Transverse colon (tissue), 4 donors: Measurements from ENCODE around the gene CRHR2. TPM values are rescaled to one million over a fixed set of nuclear protein-coding genes. Genes with fewer than 3 reads are reported as not detected.
"Not testable (repeated sequence)": the region's sequence is repeated elsewhere in the genome, so short reads cannot be mapped to it uniquely, and the experiment has no call there.

Experiments
- DNase-seq: peaks from one replicate; pipeline ENCODE4 v3.0.0-alpha.2; 2019
- H3K27ac ChIP-seq, 4 donors: fragments of 200-600 bp; sonication (generic); 2 replicates each; pipeline ENCODE4 v1.5.1; 2016 to 2018; ENCODE audit warnings: inconsistent platforms in 4 of 4
- H3K27me3 ChIP-seq: fragments of 200-600 bp; sonication (generic); 2 replicates; pipeline ENCODE4 v1.5.1; 2017; ENCODE audit warnings: inconsistent platforms
- H3K36me3 ChIP-seq, 4 donors: fragments of 200-600 bp; sonication (generic); 2 replicates each; pipeline ENCODE4 v1.5.1; 2017 to 2019; ENCODE audit warnings: inconsistent platforms in 4 of 4
- H3K4me1 ChIP-seq, 4 donors: fragments of 200-600 bp; sonication (generic); 2 replicates each; pipeline ENCODE4 v1.5.1; 2017 to 2020; ENCODE audit warnings: inconsistent platforms in 4 of 4
- H3K4me3 ChIP-seq, 4 donors: fragments of 200-600 bp; sonication (generic); 1 replicate in 1 of 4; 2 replicates in 3 of 4; pipeline versions ENCODE4 v1.5.1 to v1.6.1; 2017 to 2019; ENCODE audit warnings: inconsistent platforms in 4 of 4
- H3K9me3 ChIP-seq, 2 donors: fragments of 200-600 bp; sonication (generic); 2 replicates each; pipeline ENCODE4 v1.5.1; 2017 to 2019; ENCODE audit warnings: inconsistent platforms in 2 of 2
- CTCF ChIP-seq, 5 experiments: fragments of 200-600 bp in 3 of 5; fragments of 450-650 bp in 2 of 5; sonication (generic) in 3 of 5; IDR thresholded peaks; 1 replicate in 2 of 5; 2 replicates in 3 of 5; pipeline ENCODE4 v1.5.1; 2016 to 2017; ENCODE audit warnings: antibody characterized with exemption in 5 of 5, inconsistent platforms in 3 of 5, mild to moderate bottlenecking in 2 of 5, moderate library complexity in 1 of 5
- EP300 ChIP-seq: sonication (generic); formaldehyde crosslinking; IDR thresholded peaks from one replicate; pipeline ENCODE4 v1.6.1; 2017; ENCODE audit warnings: antibody characterized with exemption, low read depth
- POLR2A ChIP-seq: fragments of 450-650 bp; IDR thresholded peaks from one replicate; pipeline ENCODE4 v1.6.1; 2016; ENCODE audit warnings: antibody characterized with exemption, mild to moderate bottlenecking, moderate library complexity
- POLR2AphosphoS5 ChIP-seq, 3 donors: sonication (generic); formaldehyde crosslinking; IDR thresholded peaks; one replicate each; pipeline ENCODE4 v1.6.1; 2016; ENCODE audit warnings: antibody characterized with exemption in 3 of 3
- WGBS, 2 donors: methylation state at CpG; one replicate each; pipeline ENCODE4 v1.1.5; 2018; ENCODE audit warnings: low coverage in 1 of 2; 5-methylcytosine and 5-hydroxymethylcytosine counted together
- in situ Hi-C, 4 donors: fragments of 200-750 bp; cut with MboI; loops; one replicate each; pipeline versions ENCODE4 v1.15.0 to v1.15.1; 2017; ENCODE audit warnings: low sequenced_read_pairs in 3 of 4, low pct_ligation_motif_present in 1 of 4, low pct_unique_long_range_greater_than_20kb in 1 of 4
- intact Hi-C: fragments of 100-400 bp; cut with DNase I; formaldehyde crosslinking; loops from one replicate; pipeline ENCODE4 v1.15.1; 2023; ENCODE audit warnings: low total_unique reads
- total RNA-seq, 4 donors: library from RNA; depleted of rRNA; stranded (reverse); fragments of >200 nt; gene quantifications; one replicate each; pipeline ENCODE4 v1.1.0, GENCODE V29; 2016

CRHR2 gene
- total RNA-seq, 4 donors from 2014 or later: not detected

DNA sequence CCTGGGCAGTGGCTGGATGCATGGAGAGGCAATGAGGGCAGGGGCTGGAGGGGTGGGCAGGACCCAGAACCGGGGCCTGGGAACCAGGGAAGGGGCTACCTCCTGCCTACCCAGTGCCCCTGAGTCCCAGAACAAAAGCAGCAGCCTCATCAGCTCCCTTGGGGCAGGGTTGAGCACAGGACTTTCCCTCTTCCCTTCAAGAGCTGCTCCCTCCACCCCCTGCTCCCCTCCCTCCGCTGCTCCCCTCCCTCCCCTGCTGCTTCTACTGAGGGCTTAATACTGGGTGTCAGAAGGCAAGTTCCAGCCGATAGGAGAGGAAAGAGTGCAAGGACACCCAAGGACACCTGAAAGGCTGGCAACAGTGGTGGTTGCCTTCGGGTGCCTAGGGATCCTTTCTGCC, 41.5 kb upstream of the CRHR2 start:
- no peak overlapping the region for H3K27ac ChIP-seq
- 69% methylated on average over 4 of the region's 4 CpGs; no CpG with 5 or more reads in 1 of the 2 donors for WGBS, 2 donors
- H3K4me1 ChIP-seq: no peaks in the 10 kb centered on the region
- in situ Hi-C loops (no loop called here), intact Hi-C loops (no loop called here)
- no peaks in the 10 kb centered on the region for H3K36me3 ChIP-seq
- H3K9me3 ChIP-seq: no peaks in the 10 kb centered on the region
- H3K27me3 ChIP-seq: no peaks in the 10 kb centered on the region
- no peak overlapping the region for H3K4me3 ChIP-seq
- no peak for DNase-seq
- TF ChIP-seq CTCF (IDR thresholded peaks at IDR 0.05): no peak
- TF ChIP-seq POLR2A: no peak
- no peak for TF ChIP-seq EP300
- no peak for TF ChIP-seq POLR2AphosphoS5 (IDR thresholded peaks at IDR 0.05)

DNA sequence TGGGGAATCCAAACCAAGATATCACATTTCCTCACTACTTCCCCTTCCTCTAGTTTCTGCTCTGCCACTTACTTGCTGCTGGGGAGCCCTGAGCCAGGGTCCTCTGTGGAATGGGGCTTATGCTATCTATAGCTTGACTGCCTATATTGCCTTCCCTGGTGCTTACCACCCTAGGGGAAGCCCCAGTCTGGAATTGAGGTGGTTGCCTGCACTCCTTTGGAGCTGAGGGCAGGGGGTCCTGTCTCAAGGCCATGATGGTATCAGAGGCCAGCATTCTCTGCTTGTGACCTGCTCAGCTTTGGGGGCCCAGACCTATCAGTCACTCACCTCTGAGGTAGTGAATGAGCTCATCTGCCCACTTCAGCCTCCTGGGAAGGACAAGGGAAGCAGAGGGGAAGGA, 40.4 kb upstream of the CRHR2 start:
- in situ Hi-C loops (no loop called here), intact Hi-C loops (no loop called here)
- Histone ChIP-seq H3K9me3 (peaks cover 8 to 9% of the 10 kb centered on the region in 2 donors), H3K4me3 (no peak overlapping the region), H3K27me3 (no peaks in the 10 kb centered on the region), H3K4me1 (no peaks in the 10 kb centered on the region), H3K27ac (no peak overlapping the region), H3K36me3 (no peaks in the 10 kb centered on the region)
- no peak for DNase-seq
- TF ChIP-seq POLR2A (no peak), POLR2AphosphoS5 (IDR thresholded peaks at IDR 0.05) (no peak), CTCF (IDR thresholded peaks at IDR 0.05) (no peak), EP300 (no peak)

DNA sequence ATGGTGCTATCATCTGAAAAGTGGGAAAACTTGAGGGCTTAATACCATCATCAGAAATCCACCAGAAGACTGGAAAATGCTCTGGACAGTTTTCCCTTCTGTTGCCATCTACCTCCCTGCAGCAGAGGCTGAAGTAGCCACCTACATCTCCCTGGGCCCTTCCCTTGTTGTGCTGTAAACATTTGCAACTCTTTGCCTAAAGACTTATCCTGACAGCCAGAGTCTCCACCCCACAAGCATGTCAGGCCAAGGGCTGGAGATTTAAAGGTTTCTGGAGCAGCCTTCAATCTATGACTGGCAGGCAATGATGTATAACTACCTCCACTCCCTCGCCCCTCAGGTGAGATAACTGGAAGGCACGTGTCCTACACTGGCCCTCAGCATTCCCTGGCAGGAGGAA, 39.9 kb upstream of the CRHR2 start:
- H3K27me3 ChIP-seq: no peaks in the 10 kb centered on the region
- TF ChIP-seq POLR2AphosphoS5 (IDR thresholded peaks at IDR 0.05) (no peak), EP300 (no peak), CTCF (IDR thresholded peaks at IDR 0.05) (no peak), POLR2A (no peak)
- no peak overlapping the region for H3K27ac ChIP-seq
- no peak overlapping the region for H3K4me3 ChIP-seq
- H3K9me3 ChIP-seq: peaks cover 10 to 11% of the 10 kb centered on the region in 2 donors
- in situ Hi-C loops: no loop called here
- no peaks in the 10 kb centered on the region for H3K36me3 ChIP-seq
- no peak for DNase-seq
- no peaks in the 10 kb centered on the region for H3K4me1 ChIP-seq
- intact Hi-C loops: no loop called here
- 74% methylated on average over 2 of the region's 2 CpGs; no CpG with 5 or more reads in 1 of the 2 donors for WGBS, 2 donors

- intact Hi-C loops: no loop called here
- Histone ChIP-seq H3K4me3 (no peak overlapping the region), H3K4me1 (no peaks in the 10 kb centered on the region), H3K36me3 (no peaks in the 10 kb centered on the region), H3K27ac (no peak overlapping the region), H3K9me3 (peaks cover 10 to 11% of the 10 kb centered on the region in 2 donors), H3K27me3 (no peaks in the 10 kb centered on the region)
- TF ChIP-seq CTCF (IDR thresholded peaks at IDR 0.05): no peak
- no peak for TF ChIP-seq POLR2A
- no peak for TF ChIP-seq EP300
- no peak for TF ChIP-seq POLR2AphosphoS5 (IDR thresholded peaks at IDR 0.05)
- DNase-seq: no peak
- in situ Hi-C loops: no loop called here
- WGBS, 2 donors: 93 to 100% methylated on average over 1 of the region's 1 CpG
Measured at GRCh38 chr7:30721211-30721610, 39.0 kb upstream of the CRHR2 start.

DNA sequence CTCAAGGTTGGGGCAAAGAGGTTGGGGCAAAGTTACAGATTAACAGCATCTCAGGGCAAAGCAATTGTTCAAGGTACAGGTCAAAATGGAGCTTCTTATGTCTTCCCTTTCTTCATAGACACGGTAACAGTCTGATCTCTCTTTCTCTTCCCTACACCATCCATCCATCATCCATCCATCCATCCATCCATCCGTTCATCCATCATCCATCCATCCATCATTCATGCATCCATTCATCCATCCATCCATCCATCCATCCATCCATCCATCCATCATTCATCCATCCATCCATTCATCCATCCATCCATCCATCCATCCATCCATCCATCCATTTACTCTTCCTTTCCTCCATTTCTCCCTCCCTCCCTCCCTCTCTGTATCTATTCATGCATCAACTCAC, 37.2 kb upstream of the CRHR2 start:
- H3K27ac ChIP-seq, H3K4me1 ChIP-seq, H3K36me3 ChIP-seq, intact Hi-C loops, H3K27me3 ChIP-seq, DNase-seq, in situ Hi-C loops, H3K4me3 ChIP-seq: not testable (repeated sequence)
- H3K9me3 ChIP-seq: peaks cover 10 to 11% of the 10 kb centered on the region in 2 donors
- WGBS, 2 donors: 90 to 92% methylated on average over 2 of the region's 2 CpGs
